DMS79 (cell line): Measurements from ENCODE around the gene ALDOC.

Source experiments
- DNase-seq: peaks from one replicate; lab custom pipeline; 2025; lab: John Stamatoyannopoulos, UW

ALDOC gene

GRCh38 chr17:28532050-28532960 is 44.4 kb downstream of the ALDOC start:
- no peak for DNase-seq

GRCh38 chr17:28530926-28531325 is 45.8 kb downstream of the ALDOC start:
- DNase-seq, result no peak

DNA sequence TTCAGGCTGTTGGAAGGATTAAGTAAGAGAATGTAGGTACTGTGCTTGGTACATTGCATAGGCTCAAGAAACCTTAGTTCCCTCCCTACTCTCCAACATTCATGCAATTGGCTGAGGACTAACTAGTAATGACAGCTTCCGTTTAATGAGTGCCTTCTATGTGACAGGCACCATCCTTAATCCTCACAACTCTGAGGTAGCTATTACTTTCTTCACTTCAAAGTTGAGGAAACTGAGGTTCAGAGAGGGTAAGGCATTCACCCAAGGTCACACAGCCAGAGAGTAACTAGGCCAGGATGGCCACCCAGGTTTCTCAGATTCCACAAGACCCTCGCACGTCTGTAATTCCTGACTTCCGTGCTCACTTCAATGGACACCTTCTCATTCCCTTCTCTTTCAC is 46.4 kb downstream of the ALDOC start:
- DNase-seq, result no peak

- no peak for DNase-seq
Observed at GRCh38 chr17:28529013-28529400, 47.7 kb downstream of the ALDOC start.

DNA sequence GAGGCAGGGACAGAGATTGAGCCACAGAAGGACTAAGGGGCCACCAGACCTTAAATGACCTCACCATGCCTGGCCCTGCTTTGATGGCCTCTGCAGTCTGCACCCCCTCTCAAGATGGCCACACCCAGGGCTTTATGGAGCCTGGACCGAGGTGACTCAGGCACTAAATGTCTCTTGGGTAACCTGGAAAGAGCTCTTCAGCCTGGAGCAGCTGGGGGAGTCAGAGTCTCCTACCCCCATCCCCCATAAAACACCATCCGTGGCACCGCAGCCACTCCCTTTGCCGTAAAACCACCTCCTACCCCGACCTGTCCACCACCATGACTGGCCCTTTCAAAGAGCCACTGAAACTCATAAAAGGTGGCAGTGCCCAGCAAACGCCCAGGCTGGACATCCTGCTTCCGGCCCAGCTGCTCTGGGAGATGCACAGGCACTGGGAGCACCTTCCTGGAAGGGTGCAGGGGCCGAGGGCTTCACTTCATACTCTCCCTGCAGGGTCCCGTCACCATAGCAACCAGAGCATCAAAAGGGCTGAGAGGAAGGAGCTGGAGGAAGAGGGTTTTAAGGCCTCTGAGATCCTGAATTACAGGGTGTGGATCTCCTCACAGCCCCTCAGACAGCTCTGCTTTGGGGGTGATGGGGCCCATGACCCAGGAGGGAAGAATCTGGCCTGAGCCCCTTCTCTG is 48.2 kb downstream of the ALDOC start:
- no peak for DNase-seq

- no peak for DNase-seq
Observed at GRCh38 chr17:28527859-28528258, 48.8 kb downstream of the ALDOC start.

DNA sequence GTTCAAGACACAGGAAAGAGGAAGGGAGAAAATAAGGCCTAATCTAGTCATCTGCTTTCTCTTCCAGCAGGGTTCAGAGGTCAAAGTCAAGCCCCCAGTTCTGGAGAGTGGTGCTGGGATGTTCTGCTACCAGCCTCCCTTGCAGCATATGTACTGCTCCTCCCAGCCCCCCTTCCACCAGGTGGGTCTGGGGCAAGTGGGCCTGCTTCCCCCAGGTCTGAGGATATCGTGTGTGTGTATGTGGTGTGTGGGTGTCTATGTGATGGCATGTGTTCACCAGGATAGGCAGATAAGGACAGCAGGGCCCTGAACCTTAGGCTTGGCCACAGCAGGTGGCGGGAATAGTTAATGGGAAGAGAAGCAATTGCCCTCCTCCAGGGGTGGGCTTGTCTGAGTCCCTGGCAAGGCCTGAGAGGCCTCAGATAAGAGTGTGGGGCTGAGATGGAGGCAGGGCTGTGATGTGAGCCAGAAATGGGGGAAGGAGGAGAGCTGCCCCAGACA is 49.5 kb downstream of the ALDOC start:
- no peak for DNase-seq

GRCh38 chr17:28526381-28526780 is 50.3 kb downstream of the ALDOC start:
- DNase-seq, result no peak

- no peak for DNase-seq
Observed at GRCh38 chr17:28524476-28525424, 51.9 kb downstream of the ALDOC start.

- no peak for DNase-seq
Observed at GRCh38 chr17:28523876-28524275, 52.8 kb downstream of the ALDOC start.

- DNase-seq, result no peak
Observed at GRCh38 chr17:28523186-28523585, 53.5 kb downstream of the ALDOC start.
